Tibial artery (tissue), 4 donors: ENCODE results near the gene MYL6B.

Experiments
- DNase-seq, 2 donors: peaks; one replicate each; pipeline ENCODE4 v3.0.0-alpha.2; 2019
- H3K27ac ChIP-seq, 2 donors: fragments of 200-600 bp; sonication (generic) in 1 of 2; 1 replicate in 1 of 2; 2 replicates in 1 of 2; pipeline ENCODE4 v1.5.1; 2018 to 2019; ENCODE audit warnings: mild to moderate bottlenecking in 1 of 2
- H3K27me3 ChIP-seq, 2 donors: fragments of 200-600 bp; sonication (generic) in 1 of 2; one replicate each; pipeline versions ENCODE4 v1.5.1 to v1.6.0; 2016 to 2019
- H3K36me3 ChIP-seq, 3 donors: fragments of 200-600 bp; sonication (generic) in 2 of 3; one replicate each; pipeline ENCODE4 v1.5.1; 2016 to 2019; ENCODE audit warnings: mild to moderate bottlenecking in 2 of 3
- H3K4me1 ChIP-seq, 4 donors: fragments of 200-600 bp; sonication (generic) in 2 of 4; 1 replicate in 3 of 4; 2 replicates in 1 of 4; pipeline ENCODE4 v1.5.1; 2016 to 2019
- H3K4me3 ChIP-seq, 2 donors: fragments of 200-600 bp; sonication (generic) in 1 of 2; 1 replicate in 1 of 2; 2 replicates in 1 of 2; pipeline ENCODE4 v1.5.1; 2018 to 2019; ENCODE audit warnings: mild to moderate bottlenecking in 2 of 2
- H3K9me3 ChIP-seq, 3 donors: fragments of 200-600 bp; sonication (generic) in 1 of 3; one replicate each; pipeline ENCODE4 v1.5.1; 2016 to 2019
- CTCF ChIP-seq, 2 experiments: fragments of 200-600 bp in 1 of 2; fragments of 450-650 bp in 1 of 2; IDR thresholded peaks; one replicate each; pipeline ENCODE4 v1.5.1; 2017 to 2019; ENCODE audit warnings: antibody characterized with exemption in 2 of 2, mild to moderate bottlenecking in 1 of 2, moderate library complexity in 1 of 2
- intact Hi-C: fragments of 100-400 bp; cut with DNase I; formaldehyde crosslinking; loops from one replicate; pipeline ENCODE4 v1.15.0; 2023; ENCODE audit warnings: low total_unique reads

MYL6B gene

GRCh38 chr12:56205445-56205844, 53.1 kb downstream of the MYL6B start:
- intact Hi-C loops = no loop called here
- Histone ChIP-seq H3K36me3 (peaks cover 43 to 58% (median 57%) of the 10 kb centered on the region in 3 donors), H3K4me3 (no peak overlapping the region), H3K27me3 (no peaks in the 10 kb centered on the region), H3K9me3 (no peaks in the 10 kb centered on the region), H3K4me1 (no peaks in the 10 kb centered on the region), H3K27ac (peak overlapping the region in 1 of 2 donors; percentile 11)
- no peak for DNase-seq
- no peak for TF ChIP-seq CTCF (IDR thresholded peaks at IDR 0.05)

DNA sequence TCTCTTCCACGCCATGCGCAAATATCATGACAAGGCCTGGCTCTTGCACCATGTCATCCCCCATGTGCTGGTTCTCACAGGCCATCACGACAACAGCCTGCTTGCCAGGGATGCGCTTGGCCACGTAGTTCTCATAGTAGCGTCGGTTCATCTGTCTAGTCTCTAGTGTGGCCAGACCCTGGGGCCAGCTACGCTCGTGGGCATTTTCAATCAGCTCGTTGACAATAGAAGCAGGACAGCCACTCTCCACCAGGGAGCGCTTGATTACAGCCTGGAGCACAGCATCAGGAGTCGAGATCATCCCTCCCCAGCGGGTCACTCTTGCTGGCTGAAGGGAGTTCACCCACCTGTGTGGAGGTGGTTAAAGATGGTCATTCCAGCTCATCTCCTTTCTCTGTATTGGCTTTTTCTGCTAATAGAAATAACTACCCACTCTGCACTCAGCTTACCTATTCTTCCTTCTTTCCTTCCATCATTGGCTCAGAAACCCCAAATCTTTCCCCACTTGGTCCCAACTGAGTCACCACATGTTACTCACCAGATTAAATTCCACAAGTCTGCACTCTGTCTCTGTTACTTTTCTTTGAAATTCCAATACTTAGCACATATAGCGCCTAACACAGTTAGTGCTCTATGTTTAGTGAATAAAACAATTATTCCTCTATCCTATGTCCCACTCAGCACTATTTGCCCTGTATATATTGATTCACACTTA, 54.2 kb downstream of the MYL6B start:
- Histone ChIP-seq H3K27me3 (no peaks in the 10 kb centered on the region), H3K27ac (peak overlapping the region; percentile 5 to 12), H3K9me3 (no peaks in the 10 kb centered on the region), H3K4me3 (no peak overlapping the region), H3K4me1 (no peaks in the 10 kb centered on the region), H3K36me3 (peaks cover 55 to 70% (median 69%) of the 10 kb centered on the region in 3 donors)
- DNase-seq = peak; percentile 57 to 77
- intact Hi-C loops = no loop called here
- peak; percentile 53 to 62 for TF ChIP-seq CTCF (IDR thresholded peaks at IDR 0.05)
